ENCODE measurements around the gene HPCA. TPM values are rescaled to one million over a fixed set of nuclear protein-coding genes. Genes with fewer than 3 reads are reported as not detected.

HPCA gene
- total and polyA plus RNA-seq, 2 of the 4 experiments (the other 2 are of a cell fraction), result 0.22 TPM; not detected in 1

- Histone ChIP-seq H2BK15ac (ENCODE audit: low read depth, low read length) (no peak overlapping the region), H3K9ac (ENCODE audit: low read depth, low read length) (no peak overlapping the region), H4K8ac (ENCODE audit: low read depth in 2 of 2, low read length in 2 of 2) (no peak overlapping the region), H4K5ac (ENCODE audit: low read depth, low read length) (no peak overlapping the region), H3K23ac (ENCODE audit: low read depth, low read length) (no peak overlapping the region), H3K18ac (ENCODE audit: low read depth, low read length) (no peak overlapping the region), H3K4ac (ENCODE audit: low read depth, low read length) (no peak overlapping the region), H2BK5ac (ENCODE audit: low read depth, low read length, poor library complexity, severe bottlenecking) (no peak overlapping the region), H4K91ac (ENCODE audit: insufficient read depth, low read depth, low read length) (no peak overlapping the region), H3K27me3 (ENCODE audit: control insufficient read depth, insufficient read depth, low read length) (peaks cover 5% of the 10 kb centered on the region), H4K20me1 (ENCODE audit: insufficient read depth, low read length) (no peaks in the 10 kb centered on the region), H3K27ac (ENCODE audit: insufficient read depth, low read length) (no peak overlapping the region), H3K36me3 (ENCODE audit: control insufficient read depth, insufficient read depth, low read length) (no peaks in the 10 kb centered on the region), H2AK9ac (replicated peaks; ENCODE audit: low read depth, low read length, poor library complexity) (no peak overlapping the region), H3K9me1 (ENCODE audit: insufficient read depth, low read length) (no peaks in the 10 kb centered on the region), H2BK20ac (ENCODE audit: low read depth, low read length) (no peak overlapping the region), H3K79me1 (ENCODE audit: low read depth in 1 of 2, low read length in 2 of 2) (no peaks in the 10 kb centered on the region), H3K4me3 (ENCODE audit: insufficient read depth, low read depth, low read length) (no peak overlapping the region), H3K14ac (replicated peaks; ENCODE audit: low read depth, low read length) (no peak overlapping the region), H3K56ac (ENCODE audit: extremely low read depth, insufficient read depth, low read length) (no peak overlapping the region), H2BK120ac (ENCODE audit: low read depth, low read length) (no peak overlapping the region), H3K4me1 (ENCODE audit: control insufficient read depth, insufficient read depth, low read length) (no peaks in the 10 kb centered on the region), H2AFZ (replicated peaks; ENCODE audit: low read length, poor library complexity) (no peak overlapping the region), H2AK5ac (ENCODE audit: low read depth, low read length) (no peak overlapping the region), H3K9me3 (ENCODE audit: control insufficient read depth, insufficient read depth, low read length) (no peaks in the 10 kb centered on the region), H3K4me2 (ENCODE audit: low read depth, low read length) (no peak overlapping the region)
- POLR2A ChIA-PET (ENCODE audit: unreplicated experiment), result no interaction called here
- dilution Hi-C loops (cut with HindIII; ENCODE audit: low sequenced_read_pairs, unreplicated experiment), result no loop called here
- no TSS peak for BruUV-seq (replicated peaks)
- TF ChIP-seq RAD21 (IDR thresholded peaks at IDR 0.05; ENCODE audit: low read length) (no peak), ELK1 (IDR thresholded peaks at IDR 0.05; ENCODE audit: borderline replicate concordance, low read depth, low read length) (no peak), CEBPB (IDR thresholded peaks at IDR 0.05; ENCODE audit: low read depth, low read length) (no peak), MXI1 (IDR thresholded peaks at IDR 0.05; ENCODE audit: borderline replicate concordance, low read depth, low read length) (no peak), FOS (IDR thresholded peaks at IDR 0.05; ENCODE audit: low read depth, low read length) (no peak), CHD1 (IDR thresholded peaks at IDR 0.05; ENCODE audit: low read depth, low read length) (no peak), MAFK (IDR thresholded peaks at IDR 0.05; ENCODE audit: low read depth, low read length) (no peak), SMC3 (IDR thresholded peaks at IDR 0.05; ENCODE audit: low read depth, low read length) (no peak), NFE2L2 (IDR thresholded peaks at IDR 0.05; ENCODE audit: low read depth, low read length) (no peak), USF2 (IDR thresholded peaks at IDR 0.05; ENCODE audit: low read depth, low read length) (no peak)
- intact Hi-C loops (cut with micrococcal nuclease), result no loop called here
- CTCF ChIA-PET, result no interaction called here
- DNase-seq (no peak), ATAC-seq (ENCODE audit: low read depth) (no peak)
- in situ Hi-C loops (cut with MboI; ENCODE audit: low sequenced_read_pairs), result no loop called here
- WGBS, 2 experiments (ENCODE audit: extremely low coverage in 2 of 2, insufficient read length in 1 of 2), result no CpG with 5 or more reads among the region's 7 CpGs
Measured at GRCh38 chr1:32906654-32907053, 20.4 kb downstream of the HPCA start.

Data from IMR-90 (cell line).